IPS-NIHi11 (cell line): Measurements from ENCODE around the gene THSD7A.

Experiments
- DNase-seq: peaks from one replicate; pipeline ENCODE4 v3.0.0; 2012; ENCODE audit warnings: mixed read lengths, low spot score

THSD7A gene

DNA sequence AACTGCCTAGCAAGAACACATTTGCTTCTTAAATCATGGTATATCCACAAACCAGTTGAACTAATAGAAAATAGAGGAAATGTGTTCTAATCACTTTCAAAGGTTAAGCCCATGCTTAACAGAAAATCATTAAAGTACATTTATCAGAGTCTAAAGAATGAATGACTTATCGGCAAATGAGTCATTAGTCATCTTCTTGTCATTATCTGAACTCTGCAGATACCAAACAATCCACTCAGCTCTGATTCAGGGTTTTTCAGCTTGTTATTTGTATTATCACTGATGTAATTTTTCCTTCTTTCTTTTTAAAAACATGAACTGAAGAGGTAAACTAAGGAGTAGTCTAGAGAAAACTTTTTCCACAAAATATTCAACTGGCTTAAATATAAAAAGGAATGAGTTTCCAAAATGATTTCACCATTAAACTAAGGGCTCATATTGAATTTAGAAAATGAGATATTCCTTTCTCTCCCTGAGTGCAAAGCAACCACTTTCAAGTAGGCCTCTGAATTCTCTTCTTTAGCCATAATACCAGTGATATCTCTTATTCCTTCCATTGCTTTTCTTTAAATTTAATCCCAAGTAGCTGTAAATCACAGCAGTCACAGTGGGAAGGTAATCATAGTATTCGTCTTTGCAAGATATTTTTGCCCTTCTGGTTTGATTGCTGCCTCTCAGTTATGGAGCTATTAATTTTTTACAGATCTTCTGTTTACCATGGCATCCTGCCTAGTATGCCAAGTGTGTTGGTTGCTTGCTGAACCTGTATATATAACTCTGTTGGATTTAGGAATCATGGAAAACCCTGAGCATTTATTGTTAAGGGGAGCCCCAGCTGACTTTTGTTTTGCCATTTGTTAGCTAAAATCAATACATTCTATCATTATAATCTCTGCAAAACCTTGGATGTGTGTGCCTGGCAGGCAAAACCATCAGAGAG, 125.1 kb downstream of the THSD7A start:
- DNase-seq: no peak

DNA sequence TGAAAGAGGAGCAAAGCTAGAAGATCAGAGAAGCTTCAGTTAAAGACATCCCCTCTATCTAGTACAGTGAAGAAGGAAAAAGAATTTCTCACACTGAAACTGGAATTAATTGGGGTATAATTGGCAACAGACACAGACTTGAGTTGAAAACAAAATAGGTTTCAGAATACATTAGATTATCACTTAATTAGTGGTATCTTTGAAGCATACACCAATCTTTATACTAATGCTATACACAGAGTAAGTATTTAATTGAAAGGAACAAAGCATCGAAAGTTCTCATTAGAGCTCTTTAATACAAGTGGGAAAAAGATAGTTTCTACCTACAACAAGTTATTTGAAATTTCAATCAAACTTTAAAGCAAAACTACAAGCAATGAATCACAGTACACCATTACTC, 128.2 kb downstream of the THSD7A start:
- DNase-seq: no peak

DNA sequence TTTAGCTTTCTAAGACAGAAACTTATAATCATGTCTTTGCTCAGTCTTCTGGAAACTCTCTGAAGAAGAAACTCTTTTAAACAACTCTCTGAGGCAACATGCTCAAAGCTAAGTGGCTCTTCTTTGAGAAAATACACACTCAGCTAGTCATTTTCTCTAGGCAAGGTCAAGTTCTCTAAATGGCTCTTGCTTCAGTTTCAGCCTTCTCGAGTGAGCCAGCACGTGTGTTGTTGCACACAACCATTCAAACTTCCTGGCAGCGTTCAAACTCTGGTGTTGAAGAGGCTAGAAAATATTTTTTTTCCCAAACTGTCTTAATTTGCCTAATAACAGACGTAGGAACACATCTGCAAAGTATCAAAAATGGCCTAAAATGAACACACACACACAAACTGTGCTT, 129.1 kb downstream of the THSD7A start:
- no peak for DNase-seq

DNA sequence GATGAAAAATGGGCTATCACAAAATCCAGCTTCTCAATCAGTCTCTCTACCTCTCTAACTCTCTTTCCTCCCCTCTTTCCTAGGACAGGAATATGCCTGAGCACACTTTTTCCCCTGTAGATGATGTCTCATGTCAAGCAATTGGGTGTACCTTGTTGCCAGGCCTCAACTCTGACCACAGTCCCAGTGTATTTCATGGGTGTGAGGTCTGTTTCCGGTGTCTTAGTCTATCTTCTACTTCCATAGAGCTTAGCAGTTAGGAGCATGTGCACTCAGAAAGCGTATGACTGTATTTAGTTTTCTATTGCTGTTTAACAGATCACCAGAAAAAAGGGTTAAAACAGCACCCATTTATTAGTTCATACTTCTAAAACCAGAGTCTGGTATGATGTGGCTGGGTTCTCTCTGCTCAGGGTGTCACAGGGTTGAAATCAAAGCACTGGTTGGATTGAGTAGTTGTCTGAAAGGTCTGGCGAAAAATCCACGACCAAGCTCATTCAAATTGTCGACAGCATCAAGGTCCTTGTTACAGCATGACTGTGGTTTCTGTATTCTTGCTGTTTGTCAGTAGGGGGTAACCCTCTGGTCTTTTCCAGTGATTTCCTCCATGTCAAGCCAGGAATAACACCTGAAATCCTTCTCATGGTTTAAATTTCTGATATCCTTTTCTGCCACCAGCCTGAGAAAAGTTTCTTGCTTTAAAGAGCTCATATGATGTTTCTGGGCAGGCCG, 130.0 kb downstream of the THSD7A start:
- DNase-seq: peak; percentile 13

DNA sequence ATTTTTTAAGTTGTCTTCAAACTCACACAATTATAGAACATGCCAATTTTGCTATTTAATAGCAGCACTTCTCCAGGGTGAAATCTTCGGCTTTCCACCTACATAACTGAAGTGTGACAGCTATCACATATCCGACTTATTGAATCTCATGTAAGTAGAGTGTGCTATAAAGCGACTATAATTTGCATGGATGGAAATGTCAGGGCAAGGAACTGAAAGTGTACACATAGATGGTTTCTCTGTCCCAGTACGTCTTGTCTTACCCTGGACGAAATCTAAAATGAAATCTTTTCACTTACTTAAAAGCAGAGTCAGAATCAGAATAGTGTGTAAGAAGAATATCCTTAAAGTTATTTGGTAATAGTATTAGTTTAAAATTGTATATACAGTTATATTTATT, 132.3 kb downstream of the THSD7A start:
- no peak for DNase-seq

DNA sequence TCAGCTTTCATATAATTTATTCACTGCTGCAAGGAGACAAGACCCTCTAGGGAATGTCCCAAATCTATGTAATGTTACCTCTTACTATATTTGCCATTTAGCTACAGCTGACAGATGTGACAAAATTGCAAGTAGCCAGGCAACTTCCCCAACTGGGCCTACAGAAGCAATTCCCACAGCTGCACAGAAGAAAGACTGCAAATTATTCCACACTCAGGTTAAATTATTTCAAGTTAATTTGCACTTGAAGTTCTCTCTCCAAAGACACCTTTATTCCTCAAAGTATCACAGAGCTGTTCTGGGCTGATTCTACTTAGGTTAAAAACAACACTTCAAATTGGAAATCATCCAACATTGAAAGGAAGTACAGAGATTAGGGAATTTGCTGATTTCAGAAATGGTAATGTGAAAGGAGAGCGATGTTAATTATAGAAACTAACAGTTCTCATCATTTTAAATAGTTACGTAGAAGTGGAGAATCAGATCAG, 133.6 kb downstream of the THSD7A start:
- no peak for DNase-seq

DNA sequence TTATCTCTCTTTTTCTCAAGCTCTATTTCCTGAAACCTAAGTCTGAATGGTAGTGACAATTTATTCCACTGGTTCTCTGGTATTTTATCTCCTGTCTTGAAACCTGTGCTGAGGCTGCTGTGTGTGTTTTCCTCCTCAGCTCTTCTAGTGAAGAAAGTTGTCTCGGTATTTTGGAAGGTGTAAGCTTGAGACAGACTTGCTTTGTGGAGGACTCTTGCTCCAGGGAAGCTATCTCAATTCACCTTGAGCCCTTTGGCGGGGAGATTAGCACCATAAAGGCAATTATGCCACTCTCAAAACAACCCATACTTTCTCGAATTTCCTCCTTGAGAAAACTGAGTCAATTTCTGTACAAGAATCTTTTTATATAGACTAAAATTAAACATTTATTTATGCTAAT, 141.6 kb downstream of the THSD7A start:
- no peak for DNase-seq

DNA sequence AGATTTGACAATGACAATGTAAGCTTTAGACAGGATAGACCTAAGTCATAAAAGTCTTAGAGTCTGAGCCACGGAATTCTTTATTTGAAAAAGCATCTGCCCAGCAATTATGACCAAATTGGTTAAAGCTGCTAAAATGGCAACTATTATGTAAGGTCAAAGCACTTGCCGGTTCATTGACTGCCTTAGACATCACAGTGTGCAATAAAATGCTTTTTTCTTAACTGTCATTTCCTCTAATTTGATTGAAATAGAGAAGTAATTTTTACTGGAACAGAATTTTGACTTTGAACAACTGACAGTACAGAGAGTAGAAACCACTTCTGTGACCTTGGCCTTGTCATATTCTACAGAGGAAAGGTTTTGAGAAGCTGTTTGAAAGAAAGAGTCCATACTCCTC, 142.9 kb downstream of the THSD7A start:
- DNase-seq: no peak

DNA sequence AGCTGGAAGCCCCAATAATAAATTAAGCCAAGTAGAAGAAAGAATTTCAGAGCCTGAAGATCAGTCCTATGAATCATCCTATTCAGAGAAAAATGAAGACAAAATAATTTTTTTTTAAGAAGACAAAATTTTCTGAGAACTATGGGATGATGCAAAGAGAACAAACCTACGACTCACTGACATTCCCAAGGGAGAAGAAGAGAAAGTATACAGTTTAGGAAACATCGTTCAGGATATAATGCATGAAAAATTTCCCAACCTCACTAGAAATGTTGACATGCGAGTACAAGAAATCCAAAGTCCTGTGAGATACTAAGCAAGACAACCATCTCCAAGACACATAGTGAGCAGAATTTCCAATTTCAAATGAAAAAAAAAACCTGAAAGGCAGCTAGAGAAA, 150.5 kb downstream of the THSD7A start:
- DNase-seq: no peak

DNA sequence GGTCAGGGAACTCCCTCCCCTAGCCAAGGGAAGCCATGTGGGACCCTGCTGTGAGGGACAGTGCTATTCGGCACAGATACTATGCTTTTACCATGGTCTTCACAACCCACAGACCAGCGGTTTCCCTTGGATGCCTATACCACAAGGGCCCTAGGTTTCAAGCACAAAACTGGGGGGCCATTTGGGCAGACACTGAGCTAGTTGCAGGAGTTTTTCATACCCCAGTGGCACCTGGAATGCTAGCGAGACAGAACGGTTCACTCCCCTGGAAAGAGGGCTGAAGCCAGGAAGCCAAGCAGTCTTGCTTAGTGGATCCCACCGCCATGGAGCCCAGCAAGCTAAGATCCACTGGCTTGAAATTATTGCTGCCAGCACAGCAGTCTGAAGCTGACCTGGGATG, 156.8 kb downstream of the THSD7A start:
- DNase-seq: no peak

DNA sequence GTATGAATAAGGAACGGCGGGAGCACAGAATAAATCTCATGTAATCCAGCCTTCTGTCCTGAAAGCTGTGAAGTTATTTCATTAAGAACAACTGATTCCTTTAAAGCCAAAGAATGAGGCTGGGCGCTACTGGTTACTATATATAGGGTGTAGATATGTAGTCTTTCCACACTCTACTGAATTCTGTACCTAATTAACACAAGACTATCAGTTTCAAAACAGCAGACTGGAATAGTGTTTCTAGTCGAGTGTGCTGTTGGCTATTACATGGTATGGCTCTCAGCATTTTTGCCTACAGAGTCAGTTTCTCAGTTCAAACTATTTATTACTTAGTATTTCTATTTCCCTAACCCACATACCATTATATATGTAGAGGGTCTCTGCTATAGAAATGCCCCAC, 163.3 kb downstream of the THSD7A start:
- no peak for DNase-seq

DNA sequence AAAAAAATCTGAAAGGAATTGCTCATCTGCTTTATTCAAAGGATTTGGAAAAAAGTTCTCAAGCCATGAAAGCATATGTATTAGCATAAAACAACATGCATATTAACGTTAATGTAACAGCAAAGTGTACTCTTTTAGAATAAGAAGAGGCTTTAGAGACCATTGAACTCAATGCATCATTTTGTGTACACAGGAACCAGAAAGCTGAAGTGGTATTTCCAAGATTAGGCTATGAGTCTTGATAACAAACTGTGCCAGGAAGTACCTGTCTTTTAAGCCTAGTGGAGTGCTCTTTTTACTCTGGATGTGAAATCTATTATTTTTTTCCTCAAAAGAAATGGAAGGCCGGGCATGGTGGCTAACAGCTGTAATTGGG, 164.2 kb downstream of the THSD7A start:
- no peak for DNase-seq

DNA sequence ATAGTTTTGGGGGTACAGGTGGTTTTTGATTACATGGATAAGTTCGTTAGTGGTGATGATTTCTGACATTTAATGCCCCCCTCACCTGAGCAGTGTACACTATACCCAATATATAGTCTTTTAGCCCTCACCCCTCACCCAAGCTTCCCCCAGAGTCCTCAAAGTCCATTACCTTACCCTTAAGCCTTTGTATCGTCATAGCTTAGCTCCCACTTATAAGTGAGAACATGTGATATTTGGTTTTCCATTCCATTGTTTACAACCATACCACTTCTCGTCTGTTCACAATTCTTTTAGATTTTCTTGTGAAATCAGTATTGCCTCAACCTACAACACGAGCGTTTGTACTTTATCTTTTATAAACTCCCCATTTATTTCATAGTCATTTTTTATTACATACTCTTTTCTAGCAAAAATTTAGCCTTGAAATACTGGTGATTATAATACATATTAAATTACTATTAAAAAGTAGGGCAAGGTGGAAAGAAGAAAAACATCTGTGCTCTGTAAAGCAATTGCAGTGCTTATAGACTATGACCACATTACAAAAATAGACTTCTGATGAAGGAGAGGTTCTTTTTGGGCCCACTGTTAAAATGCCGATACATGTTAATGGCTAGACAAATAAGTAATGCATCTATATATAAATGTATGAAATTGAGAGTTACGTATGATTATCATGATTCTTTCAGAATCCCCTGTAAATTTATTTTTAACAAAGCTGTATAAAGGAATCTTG, 164.8 kb downstream of the THSD7A start:
- DNase-seq: no peak

DNA sequence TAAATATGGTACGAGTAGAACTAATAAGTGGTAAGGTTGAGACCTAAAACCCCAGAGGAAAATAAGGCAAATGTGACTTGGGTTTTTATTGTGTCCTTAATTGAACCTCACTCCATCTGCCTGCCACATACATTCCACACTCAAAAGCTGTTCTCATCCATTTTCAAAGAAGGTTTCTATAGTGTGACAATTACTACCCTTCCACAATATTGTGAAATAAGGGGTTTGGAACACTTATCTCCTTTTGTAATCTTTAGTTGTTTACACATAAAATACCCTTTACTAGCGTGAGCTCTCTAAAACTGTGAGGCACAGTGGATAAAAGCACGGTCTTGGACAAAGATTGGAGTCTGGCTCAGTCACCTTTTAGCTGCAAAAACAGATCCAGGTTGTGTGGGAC, 166.6 kb downstream of the THSD7A start:
- DNase-seq: no peak

DNA sequence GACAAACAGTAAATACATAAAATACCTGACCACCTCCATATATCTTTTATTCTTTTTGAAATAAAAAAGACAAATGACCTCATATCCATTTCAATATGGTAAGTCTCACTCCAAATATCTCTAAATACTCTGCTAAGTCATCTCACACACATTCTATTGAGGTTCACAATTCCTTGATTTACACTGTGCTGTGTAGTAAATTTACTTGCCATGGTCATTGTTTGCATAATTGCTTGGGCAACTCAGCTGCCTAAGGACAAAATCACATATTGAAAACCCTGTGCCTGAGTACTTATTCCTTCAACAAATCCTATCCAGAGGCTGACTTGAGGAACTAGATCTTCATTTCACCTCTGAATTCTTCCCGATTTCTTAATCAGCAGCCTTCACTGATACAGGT, 176.4 kb downstream of the THSD7A start:
- DNase-seq: no peak

DNA sequence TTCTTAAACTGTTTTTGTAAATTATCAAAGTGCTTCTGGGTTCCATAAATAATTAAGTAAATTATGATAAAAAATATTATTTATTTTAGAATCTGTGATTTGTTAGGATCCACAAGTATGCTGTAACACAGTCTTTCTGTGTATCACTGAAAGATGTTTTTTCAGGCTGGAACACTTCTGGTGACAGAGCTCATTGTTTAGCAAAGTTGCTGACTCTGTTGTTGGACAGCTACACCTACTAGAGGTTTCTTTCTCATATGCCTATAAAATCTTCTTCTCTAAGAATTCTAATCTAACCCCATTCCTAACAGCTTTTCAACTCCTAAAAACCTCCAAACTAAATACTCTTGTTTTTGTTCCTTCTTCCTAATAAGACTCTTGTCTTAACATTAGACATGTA, 176.8 kb downstream of the THSD7A start:
- no peak for DNase-seq

DNA sequence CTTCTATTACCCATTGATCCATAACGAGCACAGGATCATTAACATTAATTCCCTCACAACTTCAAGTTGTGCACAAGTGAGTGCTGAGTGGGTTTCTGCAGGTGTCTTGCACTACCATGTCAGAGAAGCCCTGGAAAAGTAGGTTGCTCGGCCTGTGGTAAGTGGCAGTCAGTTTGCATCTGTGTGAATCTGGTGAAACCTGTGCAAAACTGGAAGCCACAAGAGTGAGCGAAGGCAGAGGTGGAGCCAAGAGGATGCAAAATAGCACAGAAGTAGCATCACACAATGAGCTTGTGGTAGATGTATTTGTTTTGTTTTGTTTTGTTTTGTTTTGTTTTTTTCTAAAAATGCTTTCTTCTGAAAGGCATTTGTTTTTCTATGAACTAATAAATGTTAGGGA, 181.5 kb downstream of the THSD7A start:
- no peak for DNase-seq

DNA sequence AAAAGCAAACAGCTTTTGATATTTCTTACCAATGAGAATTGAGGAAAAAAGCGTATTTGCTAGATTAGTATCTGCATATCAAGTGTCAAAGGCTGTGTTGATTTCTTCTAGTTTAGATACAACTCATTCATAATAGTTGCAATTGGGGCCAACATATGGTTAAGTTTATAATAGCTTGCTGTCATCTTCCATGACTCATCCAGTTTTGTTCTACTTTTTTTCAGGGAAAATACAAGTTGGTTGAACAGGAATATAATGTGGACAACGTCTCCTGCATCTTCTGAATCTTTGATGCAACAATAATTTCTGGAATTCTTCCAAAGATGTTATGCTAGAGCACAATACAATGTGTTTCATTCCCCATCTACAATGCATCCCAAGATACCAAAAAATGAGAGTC, 182.0 kb downstream of the THSD7A start:
- DNase-seq: no peak

DNA sequence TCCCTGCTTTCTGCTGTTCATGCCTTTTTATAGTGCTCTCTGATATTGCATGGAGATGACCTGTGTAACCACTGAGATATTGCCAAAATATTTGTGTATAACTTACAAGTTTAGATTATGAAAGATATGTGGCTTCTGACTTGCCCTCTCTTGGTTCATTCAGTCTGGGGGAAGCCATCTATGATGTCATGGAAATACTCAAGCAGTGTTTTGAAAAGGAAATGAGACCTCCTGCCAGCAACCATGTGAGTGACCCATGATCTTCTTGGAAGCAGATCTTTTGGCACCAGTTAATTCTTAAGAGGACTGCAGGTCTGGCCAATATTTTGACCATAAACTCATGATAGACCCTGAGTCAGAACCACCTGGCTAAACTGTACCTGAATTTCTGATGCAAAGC, 183.0 kb downstream of the THSD7A start:
- no peak for DNase-seq

DNA sequence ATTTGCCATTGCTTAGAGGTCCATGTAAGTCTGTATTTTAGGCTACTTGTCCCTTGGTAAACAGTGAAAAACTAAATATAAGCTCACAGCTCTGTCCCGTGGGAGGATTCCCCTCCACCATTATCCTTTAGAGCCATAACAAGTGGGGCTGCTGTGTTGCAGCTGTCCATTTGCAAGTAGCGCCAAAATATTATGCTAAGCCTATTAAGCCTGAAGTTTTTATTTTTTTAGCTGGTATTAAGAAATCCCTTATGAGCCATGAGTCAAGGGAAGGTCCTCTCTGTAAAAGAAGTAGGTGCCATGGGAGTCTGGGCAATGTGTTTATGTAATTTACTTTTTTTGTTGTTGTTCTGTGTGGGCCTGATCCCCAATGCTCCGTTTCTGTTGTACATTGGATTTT, 183.9 kb downstream of the THSD7A start:
- no peak for DNase-seq

DNA sequence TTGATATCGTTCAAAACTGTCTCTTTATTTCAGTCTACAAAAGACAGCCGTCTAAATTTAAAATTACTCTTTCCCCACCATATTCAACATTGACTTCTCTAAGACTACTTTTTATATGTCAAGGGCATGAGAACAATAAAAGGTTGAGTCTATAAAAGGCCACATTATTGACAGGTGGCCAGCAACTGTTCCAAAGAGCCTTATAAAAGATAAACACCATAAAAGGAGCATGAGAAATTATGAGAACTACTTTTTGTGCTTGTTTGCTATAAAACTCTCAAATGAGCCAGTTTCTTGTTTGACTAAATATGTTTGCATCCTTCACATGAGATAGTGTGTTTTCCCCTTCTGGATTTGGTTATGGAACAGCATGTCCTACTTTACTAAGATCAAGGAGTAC, 189.2 kb downstream of the THSD7A start:
- DNase-seq: no peak

DNA sequence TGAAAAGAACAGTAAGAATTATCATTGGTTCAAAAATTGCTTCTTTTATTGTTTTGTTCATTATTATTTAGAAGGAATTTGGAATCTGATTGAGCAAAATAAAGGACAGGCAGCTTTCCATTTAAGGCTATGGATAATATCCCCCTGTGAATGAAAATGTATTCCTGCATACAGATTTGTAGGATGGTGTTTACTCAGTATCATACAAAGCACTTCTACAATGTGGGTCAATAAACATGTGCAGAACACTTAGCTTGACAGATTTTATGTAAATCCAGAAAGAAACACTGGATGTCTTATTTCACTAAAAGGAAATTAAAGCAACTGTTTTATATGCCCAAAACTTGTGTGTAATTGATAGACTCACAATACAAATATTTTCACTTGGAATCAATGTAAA, 189.7 kb downstream of the THSD7A start:
- no peak for DNase-seq
